ENCODE data around the gene CDKN1A.

The CDKN1A gene

GRCh38 chr6:36700071-36700812, 21.7 kb downstream of the CDKN1A start:
- H3K36me3 ChIP-seq (ENCODE audit: control insufficient read depth in 1 of 2, insufficient read depth in 2 of 2, low read length in 2 of 2), result no peaks in the 10 kb centered on the region
- no peak overlapping the region for H3K9ac ChIP-seq (ENCODE audit: low read length)
- H3K79me1 ChIP-seq (ENCODE audit: low read length), result no peaks in the 10 kb centered on the region
- no peak overlapping the region for H3K18ac ChIP-seq (ENCODE audit: low read length)
- H3K14ac ChIP-seq (ENCODE audit: low read length), result no peak overlapping the region
- H3K9me3 ChIP-seq (ENCODE audit: insufficient read depth, low read depth, low read length), result peaks cover 6% of the 10 kb centered on the region
- no peak overlapping the region for H2AK5ac ChIP-seq (ENCODE audit: low read length)
- H3K4ac ChIP-seq (ENCODE audit: low read depth, low read length), result no peak overlapping the region
- no peaks in the 10 kb centered on the region for H3K4me1 ChIP-seq (ENCODE audit: control insufficient read depth in 1 of 2, insufficient read depth in 2 of 2, low read length in 2 of 2)
- no peak overlapping the region for H3K27ac ChIP-seq (ENCODE audit: low read depth, low read length)
- no peak overlapping the region for H4K91ac ChIP-seq (ENCODE audit: low read depth, low read length)
- no peak overlapping the region for H2AFZ ChIP-seq (ENCODE audit: insufficient read depth, low read length, poor library complexity)
- no peak overlapping the region for H2BK120ac ChIP-seq (ENCODE audit: insufficient read depth, low read length, poor library complexity)
- no peak overlapping the region for H4K8ac ChIP-seq (ENCODE audit: low read depth, low read length)
- H3K4me3 ChIP-seq (ENCODE audit: low read depth, low read length), result no peak overlapping the region
- H4K12ac ChIP-seq (ENCODE audit: low read depth, low read length), result no peak overlapping the region
- WGBS (ENCODE audit: extremely low coverage, insufficient coverage, insufficient read length), result no CpG with 5 or more reads among the region's 7 CpGs
- no peak overlapping the region for H2BK5ac ChIP-seq (ENCODE audit: low read depth, low read length, poor library complexity)
- no peak for DNase-seq
- no peak overlapping the region for H3K23ac ChIP-seq (ENCODE audit: low read length)
- no peaks in the 10 kb centered on the region for H3K79me2 ChIP-seq (ENCODE audit: control insufficient read depth, insufficient read depth, low read length, poor library complexity)
- H3K4me2 ChIP-seq (ENCODE audit: low read length), result no peak overlapping the region
- H3K27me3 ChIP-seq (ENCODE audit: insufficient read depth, low read length), result no peaks in the 10 kb centered on the region
- H2BK12ac ChIP-seq (ENCODE audit: low read length), result no peak overlapping the region

DNA sequence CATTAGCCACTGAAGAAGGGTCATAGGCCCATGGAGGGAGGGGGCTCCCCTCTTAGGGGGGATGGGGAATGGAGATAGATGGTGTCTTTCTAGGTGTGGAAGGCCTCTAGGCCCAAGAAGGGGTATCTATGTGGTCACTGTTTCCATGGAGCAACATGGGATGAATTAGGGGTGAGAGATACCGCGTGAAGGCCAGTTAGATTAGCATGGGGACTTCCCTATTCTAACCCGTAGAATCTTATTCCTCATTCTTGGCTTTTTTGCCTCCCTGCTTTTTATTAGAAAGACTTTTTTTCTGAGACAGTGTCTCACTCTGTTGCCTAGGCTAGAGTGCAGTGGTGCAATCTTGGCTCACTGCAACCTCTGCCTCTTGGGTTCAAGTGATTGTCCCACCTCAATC, 22.3 kb downstream of the CDKN1A start:
- Histone ChIP-seq H3K27me3 (ENCODE audit: insufficient read depth, low read length) (no peaks in the 10 kb centered on the region), H3K9ac (ENCODE audit: low read length) (no peak overlapping the region), H3K79me2 (ENCODE audit: control insufficient read depth, insufficient read depth, low read length, poor library complexity) (no peaks in the 10 kb centered on the region), H3K27ac (ENCODE audit: low read depth, low read length) (no peak overlapping the region), H3K14ac (ENCODE audit: low read length) (no peak overlapping the region), H2BK12ac (ENCODE audit: low read length) (no peak overlapping the region), H3K23ac (ENCODE audit: low read length) (no peak overlapping the region), H3K18ac (ENCODE audit: low read length) (no peak overlapping the region), H3K4ac (ENCODE audit: low read depth, low read length) (no peak overlapping the region), H3K9me3 (ENCODE audit: insufficient read depth, low read depth, low read length) (peaks cover 6% of the 10 kb centered on the region), H3K36me3 (ENCODE audit: control insufficient read depth in 1 of 2, insufficient read depth in 2 of 2, low read length in 2 of 2) (no peaks in the 10 kb centered on the region), H3K4me3 (ENCODE audit: low read depth, low read length) (no peak overlapping the region), H4K8ac (ENCODE audit: low read depth, low read length) (no peak overlapping the region), H2AK5ac (ENCODE audit: low read length) (no peak overlapping the region), H2AFZ (ENCODE audit: insufficient read depth, low read length, poor library complexity) (no peak overlapping the region), H3K79me1 (ENCODE audit: low read length) (no peaks in the 10 kb centered on the region), H3K4me2 (ENCODE audit: low read length) (no peak overlapping the region), H4K12ac (ENCODE audit: low read depth, low read length) (no peak overlapping the region), H4K91ac (ENCODE audit: low read depth, low read length) (no peak overlapping the region), H2BK120ac (ENCODE audit: insufficient read depth, low read length, poor library complexity) (no peak overlapping the region), H3K4me1 (ENCODE audit: control insufficient read depth in 1 of 2, insufficient read depth in 2 of 2, low read length in 2 of 2) (no peaks in the 10 kb centered on the region), H2BK5ac (ENCODE audit: low read depth, low read length, poor library complexity) (no peak overlapping the region)
- no peak for DNase-seq
- no CpG with 5 or more reads among the region's 3 CpGs for WGBS (ENCODE audit: extremely low coverage, insufficient coverage, insufficient read length)

GRCh38 chr6:36701401-36701991, 23.0 kb downstream of the CDKN1A start:
- Histone ChIP-seq H2BK5ac (ENCODE audit: low read depth, low read length, poor library complexity) (no peak overlapping the region), H3K4ac (ENCODE audit: low read depth, low read length) (no peak overlapping the region), H3K14ac (ENCODE audit: low read length) (no peak overlapping the region), H3K4me3 (ENCODE audit: low read depth, low read length) (no peak overlapping the region), H3K9me3 (ENCODE audit: insufficient read depth, low read depth, low read length) (peaks cover 6% of the 10 kb centered on the region), H3K4me1 (ENCODE audit: control insufficient read depth in 1 of 2, insufficient read depth in 2 of 2, low read length in 2 of 2) (no peaks in the 10 kb centered on the region), H3K27me3 (ENCODE audit: insufficient read depth, low read length) (no peaks in the 10 kb centered on the region), H3K4me2 (ENCODE audit: low read length) (no peak overlapping the region), H2AFZ (ENCODE audit: insufficient read depth, low read length, poor library complexity) (no peak overlapping the region), H2BK12ac (ENCODE audit: low read length) (no peak overlapping the region), H3K79me2 (ENCODE audit: control insufficient read depth, insufficient read depth, low read length, poor library complexity) (no peaks in the 10 kb centered on the region), H2BK120ac (ENCODE audit: insufficient read depth, low read length, poor library complexity) (no peak overlapping the region), H3K23ac (ENCODE audit: low read length) (no peak overlapping the region), H2AK5ac (ENCODE audit: low read length) (no peak overlapping the region), H3K36me3 (ENCODE audit: control insufficient read depth in 1 of 2, insufficient read depth in 2 of 2, low read length in 2 of 2) (no peaks in the 10 kb centered on the region), H3K9ac (ENCODE audit: low read length) (no peak overlapping the region), H4K91ac (ENCODE audit: low read depth, low read length) (no peak overlapping the region), H3K79me1 (ENCODE audit: low read length) (no peaks in the 10 kb centered on the region), H4K8ac (ENCODE audit: low read depth, low read length) (no peak overlapping the region), H3K18ac (ENCODE audit: low read length) (no peak overlapping the region), H4K12ac (ENCODE audit: low read depth, low read length) (no peak overlapping the region), H3K27ac (ENCODE audit: low read depth, low read length) (no peak overlapping the region)
- no peak for DNase-seq
- no CpG with 5 or more reads among the region's 3 CpGs for WGBS (ENCODE audit: extremely low coverage, insufficient coverage, insufficient read length)

DNA sequence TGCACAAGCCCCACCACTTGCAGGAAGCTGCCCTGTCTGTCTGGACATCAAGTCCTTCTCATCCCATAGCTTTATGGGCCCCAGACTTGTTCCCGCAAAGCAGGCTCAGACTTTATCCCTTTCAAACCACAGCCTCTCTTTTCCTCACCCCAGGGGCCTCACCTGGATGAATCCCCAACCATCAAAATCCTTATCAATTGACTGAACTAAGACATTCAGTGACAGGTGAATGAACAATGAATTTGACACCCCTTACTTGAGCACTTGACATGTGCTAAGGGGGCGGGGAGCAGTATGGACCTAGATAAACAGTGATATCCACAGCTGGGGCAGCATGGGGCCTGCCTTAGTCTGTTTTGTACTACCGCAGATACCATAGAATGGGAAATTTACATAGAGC, 24.1 kb downstream of the CDKN1A start:
- Histone ChIP-seq H3K23ac (ENCODE audit: low read length) (no peak overlapping the region), H3K4me1 (ENCODE audit: control insufficient read depth in 1 of 2, insufficient read depth in 2 of 2, low read length in 2 of 2) (no peaks in the 10 kb centered on the region)
- no CpG with 5 or more reads among the region's 3 CpGs for WGBS (ENCODE audit: extremely low coverage, insufficient coverage, insufficient read length)

More for the DNA sequence above, 24.1 kb downstream of the CDKN1A start:
- no peak overlapping the region for H3K4me2 ChIP-seq (ENCODE audit: low read length)
- no peak overlapping the region for H2AFZ ChIP-seq (ENCODE audit: insufficient read depth, low read length, poor library complexity)
- no peaks in the 10 kb centered on the region for H3K36me3 ChIP-seq (ENCODE audit: control insufficient read depth in 1 of 2, insufficient read depth in 2 of 2, low read length in 2 of 2)
- H3K9me3 ChIP-seq (ENCODE audit: insufficient read depth, low read depth, low read length), result peaks cover 1% of the 10 kb centered on the region
- H4K12ac ChIP-seq (ENCODE audit: low read depth, low read length), result no peak overlapping the region
- H2BK12ac ChIP-seq (ENCODE audit: low read length), result no peak overlapping the region
- no peak overlapping the region for H2AK5ac ChIP-seq (ENCODE audit: low read length)
- H3K4me3 ChIP-seq (ENCODE audit: low read depth, low read length), result no peak overlapping the region
- no peaks in the 10 kb centered on the region for H3K79me2 ChIP-seq (ENCODE audit: control insufficient read depth, insufficient read depth, low read length, poor library complexity)
- H4K8ac ChIP-seq (ENCODE audit: low read depth, low read length), result no peak overlapping the region
- no peak overlapping the region for H3K4ac ChIP-seq (ENCODE audit: low read depth, low read length)
- no peak overlapping the region for H3K14ac ChIP-seq (ENCODE audit: low read length)
- no peak overlapping the region for H2BK5ac ChIP-seq (ENCODE audit: low read depth, low read length, poor library complexity)
- no peak overlapping the region for H2BK120ac ChIP-seq (ENCODE audit: insufficient read depth, low read length, poor library complexity)
- no peak overlapping the region for H3K27ac ChIP-seq (ENCODE audit: low read depth, low read length)
- H4K91ac ChIP-seq (ENCODE audit: low read depth, low read length), result no peak overlapping the region
- H3K9ac ChIP-seq (ENCODE audit: low read length), result no peak overlapping the region
- no peaks in the 10 kb centered on the region for H3K27me3 ChIP-seq (ENCODE audit: insufficient read depth, low read length)
- no peak for DNase-seq
- H3K79me1 ChIP-seq (ENCODE audit: low read length), result no peaks in the 10 kb centered on the region
- H3K18ac ChIP-seq (ENCODE audit: low read length), result no peak overlapping the region

Data from trophoblast cell (in vitro differentiated cells and primary cell).